ENCODE measurements around the gene SDE2. TPM values are rescaled to one million over a fixed set of nuclear protein-coding genes. Genes with fewer than 3 reads are reported as not detected.

SDE2 gene
- total RNA-seq = 20.8 to 21.9 TPM (median 21.5 TPM) in 3 replicates
- long read RNA-seq, transcript SDE2-201 (7 exons, 3,975 nt) = major isoform, 32 of 34 reads
- long read RNA-seq, partial matches to known transcripts = 0 of 34 reads
- long read RNA-seq, other reads (novel, unspliced or antisense) = 2 of 34 reads

DNA sequence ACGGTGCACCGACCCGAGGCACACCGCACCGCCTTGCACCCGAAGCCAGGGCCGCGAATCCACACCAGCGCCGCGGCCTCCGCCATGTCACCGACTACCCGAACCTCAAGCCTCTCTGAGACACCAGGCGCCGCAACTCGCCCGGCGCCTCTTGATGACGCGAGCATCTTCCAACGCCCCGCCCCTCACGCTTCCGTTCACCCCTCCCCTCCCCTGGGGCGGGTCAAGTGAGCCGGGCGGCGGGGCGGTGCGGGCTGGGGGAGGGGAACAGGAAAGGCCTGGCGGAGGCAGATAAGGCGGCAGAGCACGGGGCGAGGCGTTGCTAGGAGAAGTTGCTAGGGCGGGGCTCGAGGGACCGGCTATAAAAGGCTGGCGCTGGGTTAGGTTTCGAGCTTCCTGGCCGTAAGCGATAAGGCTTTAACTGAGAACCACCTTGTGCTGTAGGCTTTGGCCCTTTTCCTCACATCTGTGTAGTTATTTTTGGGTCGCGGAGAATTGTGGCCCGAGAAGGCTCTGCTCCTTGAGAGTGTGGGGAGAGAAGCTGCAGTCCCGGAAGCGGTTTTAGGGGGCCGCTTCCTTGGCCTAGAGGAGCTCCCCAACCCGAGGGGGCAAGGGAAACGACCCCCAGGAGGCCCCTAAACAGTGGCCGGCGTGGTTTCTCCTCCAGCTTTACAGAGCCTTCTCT, at the start of gene SDE2:
Gene SDE2 (minus strand): TSS at position 117 of the 685 bp plus-strand sequence. CDS start 31 bp downstream, at position 86.
- Mint-ChIP-seq H3K4me1 (ENCODE audit: low read depth) (peaks cover 51% of the 10 kb centered on the region), H3K36me3 (ENCODE audit: low read depth) (peaks cover 6% of the 10 kb centered on the region), H3K9me3 (ENCODE audit: low read depth) (no peaks in the 10 kb centered on the region), H3K27ac (ENCODE audit: unreplicated experiment) (peak within 1 kb of the TSS; percentile 100), H3K27me3 (ENCODE audit: low read depth) (no peaks in the 10 kb centered on the region), H3K4me3 (ENCODE audit: unreplicated experiment) (peak within 1 kb of the TSS; percentile 100)
- TF ChIP-seq CTCF (IDR thresholded peaks at IDR 0.05) = no peak
- DNase-seq (ENCODE audit: low spot score) = peak; percentile 100

GRCh38 chr1:226048886-226049285, 49.7 kb upstream of the SDE2 start:
- TF ChIP-seq CTCF (IDR thresholded peaks at IDR 0.05) = no peak
- no peaks in the 10 kb centered on the region for H3K36me3 Mint-ChIP-seq (ENCODE audit: low read depth)
- no peak overlapping the region for H3K27ac Mint-ChIP-seq (ENCODE audit: unreplicated experiment)
- H3K9me3 Mint-ChIP-seq (ENCODE audit: low read depth) = no peaks in the 10 kb centered on the region
- no peak for DNase-seq (ENCODE audit: low spot score)
- H3K4me1 Mint-ChIP-seq (ENCODE audit: low read depth) = peaks cover 2% of the 10 kb centered on the region
- H3K27me3 Mint-ChIP-seq (ENCODE audit: low read depth) = no peaks in the 10 kb centered on the region
- H3K4me3 Mint-ChIP-seq (ENCODE audit: unreplicated experiment) = no peak overlapping the region

GRCh38 chr1:226047495-226047894, 48.4 kb upstream of the SDE2 start:
- Mint-ChIP-seq H3K36me3 (ENCODE audit: low read depth) (no peaks in the 10 kb centered on the region), H3K9me3 (ENCODE audit: low read depth) (no peaks in the 10 kb centered on the region), H3K4me3 (ENCODE audit: unreplicated experiment) (no peak overlapping the region), H3K27me3 (ENCODE audit: low read depth) (no peaks in the 10 kb centered on the region), H3K27ac (ENCODE audit: unreplicated experiment) (no peak overlapping the region), H3K4me1 (ENCODE audit: low read depth) (peaks cover 2% of the 10 kb centered on the region)
- no peak for DNase-seq (ENCODE audit: low spot score)
- no peak for TF ChIP-seq CTCF (IDR thresholded peaks at IDR 0.05)

DNA sequence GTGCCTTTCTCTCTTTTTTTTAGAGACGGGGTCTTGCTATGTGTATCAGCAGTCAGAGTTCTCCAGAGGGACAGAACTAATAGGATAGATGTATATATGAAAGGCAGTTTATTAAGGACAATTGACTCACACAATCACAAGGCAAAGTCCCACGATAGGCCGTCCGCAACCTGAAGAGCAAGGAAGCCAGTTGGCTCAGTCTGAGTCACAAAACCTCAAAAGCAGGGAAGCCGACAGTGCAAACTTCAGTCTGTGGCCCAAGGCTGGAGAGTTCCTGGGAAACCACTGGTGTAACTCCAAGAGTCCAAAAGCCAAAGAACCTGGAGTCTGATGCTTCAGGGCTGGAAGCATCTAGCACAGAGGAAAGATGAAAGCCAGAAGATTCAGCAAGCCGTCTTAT, 47.1 kb upstream of the SDE2 start:
- no peak overlapping the region for H3K4me3 Mint-ChIP-seq (ENCODE audit: unreplicated experiment)
- H3K9me3 Mint-ChIP-seq (ENCODE audit: low read depth) = no peaks in the 10 kb centered on the region
- H3K4me1 Mint-ChIP-seq (ENCODE audit: low read depth) = peaks cover 2% of the 10 kb centered on the region
- no peak overlapping the region for H3K27ac Mint-ChIP-seq (ENCODE audit: unreplicated experiment)
- DNase-seq (ENCODE audit: low spot score) = no peak
- H3K27me3 Mint-ChIP-seq (ENCODE audit: low read depth) = peaks cover 5% of the 10 kb centered on the region
- H3K36me3 Mint-ChIP-seq (ENCODE audit: low read depth) = no peaks in the 10 kb centered on the region
- no peak for TF ChIP-seq CTCF (IDR thresholded peaks at IDR 0.05)

DNA sequence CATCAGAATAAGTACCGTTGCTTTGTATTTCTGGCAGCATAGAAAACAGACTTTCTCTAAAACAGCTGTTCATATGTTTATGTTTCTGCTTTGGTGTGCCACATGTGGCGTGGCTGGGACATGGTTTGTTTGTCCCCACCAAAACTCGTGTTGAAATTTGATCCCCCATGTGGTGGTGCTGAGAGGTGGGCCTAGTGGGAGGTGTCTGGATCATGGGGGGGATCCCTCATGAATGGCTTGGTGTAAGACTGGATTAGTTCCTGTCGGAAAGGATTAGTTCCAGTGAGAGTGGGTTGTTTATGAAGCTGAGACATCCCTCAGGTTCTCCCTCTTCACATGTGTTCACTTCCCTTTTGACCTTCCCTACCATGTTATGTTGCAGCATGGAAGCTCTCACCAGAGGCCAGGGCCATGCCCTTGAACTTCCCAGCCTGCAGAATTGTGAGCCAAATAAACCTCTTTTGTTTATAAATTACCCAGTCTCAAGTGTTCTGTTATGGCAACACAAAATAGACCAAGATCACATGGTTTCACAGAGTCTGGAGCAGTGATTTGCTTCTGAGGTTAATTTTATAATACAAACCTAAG, 45.5 kb upstream of the SDE2 start:
- Mint-ChIP-seq H3K27me3 (ENCODE audit: low read depth) (peaks cover 13% of the 10 kb centered on the region), H3K27ac (ENCODE audit: unreplicated experiment) (no peak overlapping the region), H3K9me3 (ENCODE audit: low read depth) (no peaks in the 10 kb centered on the region), H3K4me3 (ENCODE audit: unreplicated experiment) (no peak overlapping the region), H3K4me1 (ENCODE audit: low read depth) (peaks cover 2% of the 10 kb centered on the region), H3K36me3 (ENCODE audit: low read depth) (no peaks in the 10 kb centered on the region)
- DNase-seq (ENCODE audit: low spot score) = no peak
- TF ChIP-seq CTCF (IDR thresholded peaks at IDR 0.05) = no peak

Data from chondrocyte (in vitro differentiated cells).